Neural cell (in vitro differentiated cells): ENCODE results near the gene UPB1. TPM values are rescaled to one million over a fixed set of nuclear protein-coding genes. Genes with fewer than 3 reads are reported as not detected.

ENCODE experiments used
- H2AFZ ChIP-seq: fragments of 200-600, 300-800 bp; sonication (generic), shearing (Covaris generic); 2 replicates; pipeline ENCODE4 v1.6.0; 2014; ENCODE audit warnings: low read depth, mild to moderate bottlenecking, antibody characterized with exemption, low read length, moderate library complexity
- H3F3A ChIP-seq: fragments of 200-600 bp; shearing (Covaris generic); 2 replicates; pipeline ENCODE4 v1.6.1; 2016; ENCODE audit warnings: mild to moderate bottlenecking, moderate library complexity, mixed read lengths, antibody characterized with exemption, low read length; ENCODE audit not compliant: insufficient read depth, poor library complexity, severe bottlenecking
- H3K27ac ChIP-seq: fragments of 200-600, 300-800 bp; sonication (generic), shearing (Covaris generic); 2 replicates; pipeline ENCODE4 v1.5.1; 2014; ENCODE audit warnings: mild to moderate bottlenecking, low read length, moderate library complexity
- H3K27me3 ChIP-seq: fragments of 300-800, 200-600 bp; sonication (generic), shearing (Covaris generic); 2 replicates; pipeline ENCODE4 v1.6.0; 2014; ENCODE audit warnings: mild to moderate bottlenecking, low read depth, low read length, moderate library complexity; ENCODE audit not compliant: insufficient read depth
- H3K36me3 ChIP-seq: fragments of 300-800, 200-600 bp; sonication (generic), shearing (Covaris generic); 2 replicates; pipeline ENCODE4 v1.5.1; 2014; ENCODE audit warnings: mild to moderate bottlenecking, antibody characterized with exemption, low read length, moderate library complexity; ENCODE audit not compliant: insufficient read depth
- H3K4me2 ChIP-seq: fragments of 300-800, 200-600 bp; sonication (generic), shearing (Covaris generic); 2 replicates; pipeline ENCODE4 v1.6.0; 2014; ENCODE audit warnings: mild to moderate bottlenecking, low read length
- H3K4me3 ChIP-seq: fragments of 300-800, 200-600 bp; sonication (generic), shearing (Covaris generic); 2 replicates; pipeline ENCODE4 v1.5.1; 2014; ENCODE audit warnings: mild to moderate bottlenecking, low read length, moderate library complexity
- H3K79me2 ChIP-seq: fragments of 200-600 bp; shearing (Covaris generic); replicated peaks from 2 replicates; pipeline ENCODE4 v1.6.0; 2014; ENCODE audit warnings: mild to moderate bottlenecking, low read length, moderate library complexity; ENCODE audit not compliant: insufficient read depth
- H3K9ac ChIP-seq: fragments of 300-800, 200-600 bp; sonication (generic), shearing (Covaris generic); 2 replicates; pipeline ENCODE4 v1.6.1; 2016; ENCODE audit warnings: mild to moderate bottlenecking, low read length, mixed read lengths
- H3K9me2 ChIP-seq: fragments of 200-600 bp; shearing (Covaris generic); 2 replicates; pipeline ENCODE4 v1.6.1; 2016; ENCODE audit warnings: mild to moderate bottlenecking, low read length, mixed read lengths; ENCODE audit not compliant: insufficient read depth
- H3K9me3 ChIP-seq: fragments of 200-600, 300-800 bp; sonication (generic), shearing (Covaris generic); 2 replicates; pipeline ENCODE4 v1.6.1; 2016; ENCODE audit warnings: mild to moderate bottlenecking, mixed run types, low read length, moderate library complexity, mixed read lengths
- H4K20me1 ChIP-seq: fragments of 200-600 bp; shearing (Covaris generic); 2 replicates; pipeline ENCODE4 v1.6.1; 2016; ENCODE audit warnings: mild to moderate bottlenecking, mixed run types; ENCODE audit not compliant: insufficient read depth
- EZH2 ChIP-seq: fragments of 200-600, 300-800 bp; shearing (Covaris generic), sonication (generic); IDR thresholded peaks from 2 replicates; pipeline ENCODE4 v1.6.1; 2014; ENCODE audit warnings: antibody characterized with exemption, low read length, borderline replicate concordance, mild to moderate bottlenecking; ENCODE audit not compliant: insufficient read depth, poor library complexity, severe bottlenecking
- MXI1 ChIP-seq: fragments of 450-650 bp; conservative IDR thresholded peaks from 2 replicates; pipeline ENCODE4 v1.6.1; 2014; ENCODE audit warnings: antibody characterized with exemption, mild to moderate bottlenecking; ENCODE audit not compliant: poor library complexity, severe bottlenecking
- POLR2AphosphoS5 ChIP-seq: IDR thresholded peaks from 2 replicates; pipeline ENCODE4 v1.6.1; 2012
- REST ChIP-seq: IDR thresholded peaks from 2 replicates; pipeline ENCODE4 v1.6.1; 2012; ENCODE audit warnings: borderline replicate concordance
- SMC3 ChIP-seq: fragments of 450-650 bp; conservative IDR thresholded peaks from 2 replicates; pipeline ENCODE4 v1.6.1; 2014; ENCODE audit warnings: antibody characterized with exemption, mild to moderate bottlenecking, moderate library complexity; ENCODE audit not compliant: poor library complexity
- TAF1 ChIP-seq: IDR thresholded peaks from 2 replicates; pipeline ENCODE4 v1.6.1; 2012; ENCODE audit warnings: low read depth
- polyA plus RNA-seq: library from polyadenylated mRNA; depleted of rRNA; stranded (reverse); fragments of >200 nt; gene quantifications from 2 replicates; pipeline ENCODE4 v1.2.3, GENCODE V29; 2014
- TF ChIP-seq, protein P1 (sequence below): fragments of 450-650 bp; IDR thresholded peaks from 2 replicates; pipeline ENCODE4 v1.5.1; 2014; ENCODE audit warnings: antibody characterized with exemption, mild to moderate bottlenecking, moderate library complexity; ENCODE audit not compliant: poor library complexity, severe bottlenecking

UPB1 gene
- polyA plus RNA-seq, 1 donor from 2014 or later: 0.12 TPM

DNA sequence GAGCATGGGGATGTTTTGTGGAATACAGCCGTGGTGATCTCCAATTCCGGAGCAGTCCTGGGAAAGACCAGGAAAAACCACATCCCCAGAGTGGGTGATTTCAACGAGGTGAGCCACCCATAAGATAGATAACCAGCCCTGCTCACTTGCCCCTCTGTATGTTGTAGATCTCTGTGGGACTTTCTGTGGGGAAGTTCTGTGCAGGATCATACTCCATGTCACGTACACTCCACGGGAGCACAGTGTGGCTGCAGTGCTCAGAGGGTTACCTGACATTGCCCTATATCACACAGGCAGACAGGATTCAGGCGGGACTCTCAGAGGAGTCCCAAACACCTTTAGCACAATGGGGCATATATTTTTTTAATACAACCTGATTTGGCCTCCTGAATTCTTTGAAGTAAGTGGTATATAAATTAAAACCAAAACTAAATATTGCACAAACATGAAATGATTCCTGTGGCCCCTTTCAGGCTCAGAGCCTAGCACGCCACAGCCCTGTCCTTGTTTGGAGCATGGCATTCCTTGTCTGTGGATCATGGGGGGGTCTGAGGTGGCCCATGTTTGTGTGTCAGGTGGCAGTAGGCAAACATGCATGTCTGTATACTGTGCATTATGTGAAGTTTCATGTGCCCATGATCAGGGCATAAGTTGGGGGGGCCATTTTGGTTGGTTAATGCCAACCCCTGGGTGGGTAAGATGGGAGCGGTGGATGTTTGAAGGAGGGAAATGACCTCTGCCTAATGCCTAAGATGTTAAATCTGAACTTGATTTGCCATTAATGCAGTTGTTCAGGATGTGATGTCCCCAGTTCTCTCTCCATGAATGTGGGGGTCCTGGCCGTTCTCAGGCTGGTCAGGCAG, 18.5 kb downstream of the UPB1 start:
- no peaks in the 10 kb centered on the region for H3K27me3 ChIP-seq
- TF ChIP-seq, protein P1, sequence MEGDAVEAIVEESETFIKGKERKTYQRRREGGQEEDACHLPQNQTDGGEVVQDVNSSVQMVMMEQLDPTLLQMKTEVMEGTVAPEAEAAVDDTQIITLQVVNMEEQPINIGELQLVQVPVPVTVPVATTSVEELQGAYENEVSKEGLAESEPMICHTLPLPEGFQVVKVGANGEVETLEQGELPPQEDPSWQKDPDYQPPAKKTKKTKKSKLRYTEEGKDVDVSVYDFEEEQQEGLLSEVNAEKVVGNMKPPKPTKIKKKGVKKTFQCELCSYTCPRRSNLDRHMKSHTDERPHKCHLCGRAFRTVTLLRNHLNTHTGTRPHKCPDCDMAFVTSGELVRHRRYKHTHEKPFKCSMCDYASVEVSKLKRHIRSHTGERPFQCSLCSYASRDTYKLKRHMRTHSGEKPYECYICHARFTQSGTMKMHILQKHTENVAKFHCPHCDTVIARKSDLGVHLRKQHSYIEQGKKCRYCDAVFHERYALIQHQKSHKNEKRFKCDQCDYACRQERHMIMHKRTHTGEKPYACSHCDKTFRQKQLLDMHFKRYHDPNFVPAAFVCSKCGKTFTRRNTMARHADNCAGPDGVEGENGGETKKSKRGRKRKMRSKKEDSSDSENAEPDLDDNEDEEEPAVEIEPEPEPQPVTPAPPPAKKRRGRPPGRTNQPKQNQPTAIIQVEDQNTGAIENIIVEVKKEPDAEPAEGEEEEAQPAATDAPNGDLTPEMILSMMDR: no peak
- no peak for TF ChIP-seq EZH2
- TF ChIP-seq REST: no peak
- TF ChIP-seq MXI1: no peak
- no peak for TF ChIP-seq POLR2AphosphoS5
- TF ChIP-seq TAF1: no peak
- TF ChIP-seq SMC3: no peak
- H3K36me3 ChIP-seq: no peaks in the 10 kb centered on the region
- H3F3A ChIP-seq: no peaks in the 10 kb centered on the region
- H3K4me2 ChIP-seq: no peak overlapping the region
- H2AFZ ChIP-seq: no peak overlapping the region
- no peaks in the 10 kb centered on the region for H3K79me2 ChIP-seq
- H4K20me1 ChIP-seq: no peaks in the 10 kb centered on the region
- H3K27ac ChIP-seq: no peak overlapping the region
- no peak overlapping the region for H3K4me3 ChIP-seq
- no peak overlapping the region for H3K9ac ChIP-seq
- H3K9me2 ChIP-seq: no peaks in the 10 kb centered on the region
- no peaks in the 10 kb centered on the region for H3K9me3 ChIP-seq

DNA sequence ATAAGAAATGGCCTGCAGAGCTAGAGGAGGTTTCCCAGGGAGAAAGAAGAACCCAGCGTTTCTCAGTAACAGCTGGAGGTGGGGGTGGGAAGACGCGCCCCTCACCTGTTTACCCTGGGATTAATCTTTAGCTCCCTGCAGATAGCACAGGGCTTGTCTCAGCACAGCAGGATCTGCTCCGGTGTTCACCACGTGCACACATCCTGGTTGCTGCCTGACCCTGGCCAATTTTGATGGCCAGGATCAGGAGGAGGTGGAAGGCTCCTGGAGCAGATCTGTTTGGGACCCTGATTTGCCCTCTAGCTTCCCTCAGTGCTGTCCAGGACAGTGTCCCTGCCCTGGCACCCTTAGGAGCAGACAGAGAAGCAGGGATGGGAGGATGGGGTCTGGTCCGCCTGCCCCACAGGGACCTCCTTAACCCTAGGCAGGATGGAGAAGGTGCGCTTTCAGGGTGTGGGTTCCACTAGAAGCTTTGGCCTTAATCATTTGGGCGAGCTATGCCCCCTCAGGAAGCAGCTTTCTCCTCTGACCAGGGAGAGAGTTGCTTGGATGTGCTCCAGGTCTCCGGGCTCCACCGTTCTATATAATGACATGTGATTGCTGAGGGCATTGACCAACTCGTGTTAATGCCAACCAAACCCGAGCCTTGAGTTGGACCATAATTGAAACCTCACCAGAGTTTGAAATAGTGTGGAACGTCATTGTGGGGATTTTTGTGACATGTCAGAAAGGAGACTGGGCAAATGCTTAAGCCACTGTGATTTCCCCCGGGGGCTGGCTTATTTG, 19.3 kb downstream of the UPB1 start:
- H3K79me2 ChIP-seq: no peaks in the 10 kb centered on the region
- no peaks in the 10 kb centered on the region for H3F3A ChIP-seq
- no peak overlapping the region for H3K9ac ChIP-seq
- no peaks in the 10 kb centered on the region for H3K9me2 ChIP-seq
- H3K27ac ChIP-seq: no peak overlapping the region
- H3K4me2 ChIP-seq: no peak overlapping the region
- H3K27me3 ChIP-seq: no peaks in the 10 kb centered on the region
- no peaks in the 10 kb centered on the region for H3K9me3 ChIP-seq
- H3K36me3 ChIP-seq: no peaks in the 10 kb centered on the region
- H4K20me1 ChIP-seq: no peaks in the 10 kb centered on the region
- H3K4me3 ChIP-seq: no peak overlapping the region
- no peak for TF ChIP-seq TAF1
- no peak overlapping the region for H2AFZ ChIP-seq
